Activated CD4-positive, alpha-beta T cell treated with anti-CD3 and anti-CD28 coated beads, Interleukin-2, amount 10 ng/mL, durations not matched to agents 7 days and 5 days (primary cell): ENCODE data around the gene STX2. TPM values are rescaled to one million over a fixed set of nuclear protein-coding genes. Genes with fewer than 3 reads are reported as not detected.
"Not testable (repeated sequence)": the region's sequence is repeated elsewhere in the genome, so short reads cannot be mapped to it uniquely, and the experiment has no call there.

Experiments
- CTCF ChIA-PET: fragments of 350-600 bp; sonication (Branson Sonifier 250); formaldehyde crosslinking; loops from one replicate; lab custom pipeline; 2021; ENCODE audit warnings: antibody characterized with exemption; lab: Charles Lee
- POLR2A ChIA-PET: fragments of 350-600 bp; sonication (Branson Sonifier 250); formaldehyde crosslinking; loops from one replicate; lab custom pipeline; 2021; ENCODE audit warnings: antibody characterized with exemption; lab: Charles Lee
- DNase-seq: peaks from one replicate; pipeline ENCODE4 v3.0.0-alpha.2; 2020
- H3K27ac Mint-ChIP-seq: one replicate; pipeline ENCODE4 v1.8.0; 2021; ENCODE audit warnings: mild to moderate bottlenecking, moderate library complexity, mixed read lengths
- H3K27me3 Mint-ChIP-seq: one replicate; pipeline ENCODE4 v1.8.0; 2021; ENCODE audit warnings: mixed read lengths
- H3K36me3 Mint-ChIP-seq: one replicate; pipeline ENCODE4 v1.8.0; 2021; ENCODE audit warnings: low read depth, mixed read lengths
- H3K4me1 Mint-ChIP-seq: one replicate; pipeline ENCODE4 v1.8.0; 2021; ENCODE audit warnings: mixed read lengths
- H3K4me3 Mint-ChIP-seq: one replicate; pipeline ENCODE4 v1.8.0; 2021; ENCODE audit warnings: mild to moderate bottlenecking, moderate library complexity, mixed read lengths
- H3K9me3 Mint-ChIP-seq: one replicate; pipeline ENCODE4 v1.8.0; 2021; ENCODE audit warnings: mixed read lengths
- total RNA-seq, 2 experiments: library from RNA; stranded (reverse); gene quantifications; one replicate each; pipeline ENCODE4 v1.2.3, GENCODE V29; 2021

The STX2 gene
- total RNA-seq, 2 experiments from 2014 or later = 23.2 to 25.5 TPM

DNA sequence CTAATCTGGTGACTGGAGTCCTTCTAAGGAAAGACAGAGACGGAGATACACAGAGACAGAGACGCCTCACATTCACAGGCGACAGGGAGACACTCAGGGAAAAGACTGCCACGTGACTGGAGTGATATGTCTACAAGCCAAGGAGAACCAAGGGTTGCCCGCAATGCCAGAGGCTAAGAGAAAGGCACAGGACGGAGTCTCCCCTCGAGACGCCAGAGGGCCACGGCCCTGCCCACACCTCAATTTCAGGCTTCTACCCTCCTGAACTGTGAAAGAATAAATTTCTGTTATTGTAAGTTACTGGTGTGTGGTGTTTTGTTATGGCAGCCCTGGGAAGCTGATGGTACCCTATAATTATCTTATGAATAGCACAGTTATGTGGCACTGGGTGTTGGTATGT, 21.3 kb upstream of the STX2 start:
- DNase-seq = no peak
- Mint-ChIP-seq H3K4me3 (no peak overlapping the region), H3K4me1 (peaks cover 1% of the 10 kb centered on the region), H3K27ac (no peak overlapping the region), H3K36me3 (no peaks in the 10 kb centered on the region), H3K9me3 (peaks cover 10% of the 10 kb centered on the region), H3K27me3 (no peaks in the 10 kb centered on the region)
- ChIA-PET POLR2A (no interaction called here), CTCF (interaction anchor here (1.1 kb wide), 1 partner anchor 11 kb away, joined by 3 read pairs; no protein-coding TSS in a partner anchor)

DNA sequence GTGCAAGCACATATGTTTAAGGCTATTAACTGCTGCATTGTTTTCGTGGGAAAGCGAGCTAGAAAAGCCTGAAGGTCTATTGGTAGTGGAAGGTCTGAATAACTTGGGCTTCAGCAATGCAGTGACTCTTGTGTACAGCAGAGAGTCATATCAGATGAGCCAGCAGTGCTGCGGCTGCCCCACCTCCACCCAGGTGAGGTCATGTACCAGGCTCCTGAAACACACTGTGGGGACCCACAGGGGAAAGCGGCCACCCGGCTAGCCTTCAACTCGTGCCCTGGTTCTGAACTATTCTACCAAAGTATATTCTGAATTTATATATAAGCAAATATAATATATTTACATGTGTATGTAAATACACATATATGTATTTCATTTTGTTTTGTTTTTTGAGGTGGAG, 20.1 kb upstream of the STX2 start:
- Mint-ChIP-seq H3K4me3 (no peak overlapping the region), H3K4me1 (peaks cover 1% of the 10 kb centered on the region), H3K36me3 (no peaks in the 10 kb centered on the region), H3K9me3 (peaks cover 10% of the 10 kb centered on the region), H3K27me3 (peaks cover 1% of the 10 kb centered on the region), H3K27ac (no peak overlapping the region)
- POLR2A ChIA-PET = no interaction called here
- DNase-seq = no peak
- CTCF ChIA-PET = interaction anchor here (1.1 kb wide), 1 partner anchor 12 kb away, joined by 3 read pairs; no protein-coding TSS in a partner anchor

- peaks cover 10% of the 10 kb centered on the region for H3K9me3 Mint-ChIP-seq
- peaks cover 1% of the 10 kb centered on the region for H3K27me3 Mint-ChIP-seq
- ChIA-PET POLR2A (no interaction called here), CTCF (no interaction called here)
- no peak for DNase-seq
- H3K36me3 Mint-ChIP-seq = no peaks in the 10 kb centered on the region
- peaks cover 1% of the 10 kb centered on the region for H3K4me1 Mint-ChIP-seq
- no peak overlapping the region for H3K27ac Mint-ChIP-seq
- H3K4me3 Mint-ChIP-seq = no peak overlapping the region
Observed at GRCh38 chr12:130858084-130858483, 19.0 kb upstream of the STX2 start.

- Mint-ChIP-seq H3K36me3 (no peaks in the 10 kb centered on the region), H3K27me3 (peaks cover 1% of the 10 kb centered on the region), H3K4me1 (no peaks in the 10 kb centered on the region), H3K4me3 (no peak overlapping the region), H3K9me3 (peaks cover 10% of the 10 kb centered on the region), H3K27ac (no peak overlapping the region)
- POLR2A ChIA-PET = no interaction called here
- no peak for DNase-seq
- CTCF ChIA-PET = no interaction called here
Observed at GRCh38 chr12:130856088-130856487, 17.0 kb upstream of the STX2 start.

DNA sequence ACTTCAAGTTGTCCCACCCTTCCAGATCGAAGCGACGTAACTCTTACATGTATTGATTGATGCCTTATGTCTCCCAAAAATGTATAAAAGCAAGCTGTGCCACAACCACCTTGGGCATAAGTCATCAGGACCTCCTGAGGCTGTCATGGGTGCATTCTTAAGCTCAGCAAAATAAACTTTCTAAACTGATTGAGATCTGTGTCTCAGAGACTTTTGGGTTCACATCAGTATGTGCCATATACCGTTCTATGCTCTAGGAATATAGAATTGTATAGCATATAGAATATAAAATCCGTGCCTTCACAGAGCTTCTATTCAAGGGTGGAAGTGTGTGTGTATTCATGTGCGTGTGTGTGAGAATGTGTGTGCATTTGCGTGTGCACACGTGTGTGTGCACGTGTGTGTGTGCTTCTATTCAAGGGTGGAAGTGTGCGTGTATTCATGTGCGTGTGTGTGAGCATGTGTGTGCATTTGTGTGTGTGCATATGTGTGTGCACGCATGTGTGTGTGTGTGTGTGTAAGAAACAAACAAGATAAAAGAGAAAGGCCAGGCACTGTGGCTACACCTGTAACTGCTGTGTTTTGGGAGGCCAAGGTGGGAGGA, 11.5 kb upstream of the STX2 start:
- no peak overlapping the region for H3K4me3 Mint-ChIP-seq
- no peak overlapping the region for H3K27ac Mint-ChIP-seq
- ChIA-PET CTCF (no interaction called here), POLR2A (no interaction called here)
- H3K27me3 Mint-ChIP-seq = peaks cover 4% of the 10 kb centered on the region
- DNase-seq = no peak
- H3K4me1 Mint-ChIP-seq = no peaks in the 10 kb centered on the region
- no peaks in the 10 kb centered on the region for H3K36me3 Mint-ChIP-seq
- no peaks in the 10 kb centered on the region for H3K9me3 Mint-ChIP-seq

GRCh38 chr12:130849561-130850417, 10.7 kb upstream of the STX2 start:
- H3K9me3 Mint-ChIP-seq = no peaks in the 10 kb centered on the region
- no peak overlapping the region for H3K4me3 Mint-ChIP-seq
- H3K4me1 Mint-ChIP-seq = no peaks in the 10 kb centered on the region
- CTCF ChIA-PET = no interaction called here
- no peaks in the 10 kb centered on the region for H3K36me3 Mint-ChIP-seq
- DNase-seq = no peak
- H3K27ac Mint-ChIP-seq = no peak overlapping the region
- POLR2A ChIA-PET = no interaction called here
- H3K27me3 Mint-ChIP-seq = peaks cover 4% of the 10 kb centered on the region

DNA sequence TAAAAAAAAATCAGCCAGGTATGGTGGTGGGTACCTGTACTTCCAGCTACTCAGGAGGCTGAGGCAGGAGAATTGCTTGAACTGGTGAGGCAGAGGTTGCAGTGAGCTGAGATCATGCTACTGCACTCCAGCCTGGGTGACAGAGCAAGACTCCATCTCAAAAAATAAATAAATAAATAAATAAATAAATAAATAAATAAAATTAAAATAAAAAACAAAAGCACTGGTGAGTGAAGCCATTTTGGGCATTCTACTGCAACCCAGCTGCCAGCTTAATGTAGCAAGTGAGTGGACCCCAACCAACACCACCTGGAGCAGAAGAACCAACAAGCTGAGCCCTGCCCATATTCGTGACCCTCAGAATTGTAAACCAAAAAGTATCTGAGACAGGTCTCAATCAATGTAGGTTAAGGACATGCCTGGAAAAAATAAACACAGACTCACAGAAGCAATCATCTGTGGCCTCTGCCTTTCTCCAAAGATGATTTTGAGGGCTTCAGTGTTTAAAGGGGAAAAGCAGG, 9.8 kb upstream of the STX2 start:
- POLR2A ChIA-PET, CTCF ChIA-PET: not testable (repeated sequence)

DNA sequence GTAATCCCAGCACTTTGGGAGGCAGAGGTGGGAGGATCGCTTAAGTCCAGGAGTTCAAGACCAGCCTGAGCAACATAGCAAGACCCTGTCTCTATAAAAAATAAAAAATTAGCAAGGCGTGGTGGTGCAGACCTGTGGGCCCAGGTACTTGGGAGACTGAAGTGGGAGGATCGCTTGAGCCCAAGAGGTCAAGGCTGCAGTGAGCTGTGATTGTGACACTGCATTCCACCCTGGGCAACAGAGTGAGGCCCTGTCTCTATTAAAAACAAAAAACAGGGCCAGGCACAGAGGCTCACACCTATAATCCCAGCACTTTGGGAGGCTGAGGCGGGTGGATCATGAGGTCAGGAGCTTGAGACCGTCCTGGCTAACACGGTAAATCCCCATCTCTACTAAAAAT, 9.1 kb upstream of the STX2 start:
- H3K36me3 Mint-ChIP-seq, H3K4me3 Mint-ChIP-seq, H3K27ac Mint-ChIP-seq, DNase-seq, CTCF ChIA-PET, POLR2A ChIA-PET, H3K4me1 Mint-ChIP-seq, H3K27me3 Mint-ChIP-seq, H3K9me3 Mint-ChIP-seq: not testable (repeated sequence)

More for the DNA sequence above, 9.8 kb upstream of the STX2 start:
- H3K4me3 Mint-ChIP-seq, H3K4me1 Mint-ChIP-seq, H3K27ac Mint-ChIP-seq, H3K9me3 Mint-ChIP-seq, H3K27me3 Mint-ChIP-seq, DNase-seq, H3K36me3 Mint-ChIP-seq: not testable (repeated sequence)

DNA sequence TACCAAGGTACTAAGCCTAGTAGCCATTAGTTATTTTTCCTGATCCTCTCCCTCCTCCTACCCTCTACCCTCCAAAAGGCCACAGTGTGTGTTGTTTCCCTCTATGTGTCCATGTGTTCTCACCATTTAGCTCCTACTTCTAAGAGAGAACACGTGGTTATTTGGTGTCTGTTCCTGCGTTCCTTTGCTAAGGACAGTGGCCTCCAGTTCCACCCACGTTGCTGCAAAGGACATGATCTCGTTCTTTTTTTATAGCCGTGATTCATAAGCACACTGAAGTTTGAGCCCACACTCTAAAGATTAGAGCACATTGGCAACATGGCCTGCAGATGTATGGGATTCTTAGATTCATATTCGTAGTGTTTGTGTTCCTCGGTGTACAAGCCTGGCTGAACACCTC, 8.1 kb upstream of the STX2 start:
- Mint-ChIP-seq H3K9me3 (no peaks in the 10 kb centered on the region), H3K27me3 (peaks cover 2% of the 10 kb centered on the region), H3K27ac (no peak overlapping the region), H3K36me3 (no peaks in the 10 kb centered on the region), H3K4me1 (no peaks in the 10 kb centered on the region), H3K4me3 (no peak overlapping the region)
- POLR2A ChIA-PET = no interaction called here
- CTCF ChIA-PET = interaction anchor here (0.7 kb wide), 1 partner anchor 9 kb away, joined by 3 read pairs; no protein-coding TSS in a partner anchor
- DNase-seq = no peak

GRCh38 chr12:130846369-130846768, 7.3 kb upstream of the STX2 start:
- CTCF ChIA-PET = interaction anchor here (0.7 to 1.0 kb wide), 2 partner anchors 8 to 9 kb away, joined by 3 read pairs; no protein-coding TSS in a partner anchor
- H3K4me3 Mint-ChIP-seq = no peak overlapping the region
- no peak overlapping the region for H3K27ac Mint-ChIP-seq

GRCh38 chr12:130839770-130840404, 837 bp upstream of the STX2 start:
- Mint-ChIP-seq H3K27ac (peak overlapping the region; percentile 81), H3K4me1 (peaks cover 34% of the 10 kb centered on the region), H3K4me3 (peak overlapping the region; percentile 73), H3K36me3 (peaks cover 2% of the 10 kb centered on the region), H3K27me3 (no peaks in the 10 kb centered on the region), H3K9me3 (no peaks in the 10 kb centered on the region)
- CTCF ChIA-PET = interaction anchor here (0.8 kb wide), 1 partner anchor 15 kb away, joined by 3 read pairs; no protein-coding TSS in a partner anchor
- POLR2A ChIA-PET = no interaction called here
- DNase-seq = no peak

More at GRCh38 chr12:130846369-130846768, 7.3 kb upstream of the STX2 start:
- POLR2A ChIA-PET = no interaction called here
- Mint-ChIP-seq H3K27me3 (peaks cover 2% of the 10 kb centered on the region), H3K9me3 (no peaks in the 10 kb centered on the region), H3K4me1 (no peaks in the 10 kb centered on the region), H3K36me3 (no peaks in the 10 kb centered on the region)
- DNase-seq = no peak

GRCh38 chr12:130838284-130838950, 633 bp downstream of the STX2 start:
- no peaks in the 10 kb centered on the region for H3K27me3 Mint-ChIP-seq
- H3K27ac Mint-ChIP-seq = peak overlapping the region; percentile 81
- no peaks in the 10 kb centered on the region for H3K9me3 Mint-ChIP-seq
- H3K36me3 Mint-ChIP-seq = peaks cover 2% of the 10 kb centered on the region
- ChIA-PET CTCF (interaction anchor here (0.7 to 2.4 kb wide), 4 partner anchors 7 to 19 kb away, joined by 3 to 27 read pairs (median 4); no protein-coding TSS in a partner anchor), POLR2A (no interaction called here)
- H3K4me1 Mint-ChIP-seq = peaks cover 36% of the 10 kb centered on the region
- DNase-seq = peak; percentile 40
- H3K4me3 Mint-ChIP-seq = peak overlapping the region; percentile 82
